ENCODE measurements around the gene OXCT1. TPM values are rescaled to one million over a fixed set of nuclear protein-coding genes. Genes with fewer than 3 reads are reported as not detected.
"Not testable (repeated sequence)": the region's sequence is repeated elsewhere in the genome, so short reads cannot be mapped to it uniquely, and the experiment has no call there.

Gene OXCT1
- total RNA-seq, 1 donor from 2014 or later: 27.4 TPM

- Mint-ChIP-seq H3K27me3 (no peaks in the 10 kb centered on the region), H3K4me3 (no peak overlapping the region), H3K27ac (no peak overlapping the region), H3K4me1 (no peaks in the 10 kb centered on the region), H3K9me3 (peaks cover 2% of the 10 kb centered on the region), H3K36me3 (ENCODE audit: low read depth) (peaks cover 38% of the 10 kb centered on the region)
- intact Hi-C loops (cut with micrococcal nuclease): no loop called here
- POLR2A ChIA-PET: no interaction called here
- no peak for TF ChIP-seq CTCF (IDR thresholded peaks at IDR 0.05)
- CTCF ChIA-PET: no interaction called here
- DNase-seq: no peak
- ATAC-seq (ENCODE audit: low read depth): no peak
Observed at GRCh38 chr5:41728281-41728680, 141.9 kb downstream of the OXCT1 start.

DNA sequence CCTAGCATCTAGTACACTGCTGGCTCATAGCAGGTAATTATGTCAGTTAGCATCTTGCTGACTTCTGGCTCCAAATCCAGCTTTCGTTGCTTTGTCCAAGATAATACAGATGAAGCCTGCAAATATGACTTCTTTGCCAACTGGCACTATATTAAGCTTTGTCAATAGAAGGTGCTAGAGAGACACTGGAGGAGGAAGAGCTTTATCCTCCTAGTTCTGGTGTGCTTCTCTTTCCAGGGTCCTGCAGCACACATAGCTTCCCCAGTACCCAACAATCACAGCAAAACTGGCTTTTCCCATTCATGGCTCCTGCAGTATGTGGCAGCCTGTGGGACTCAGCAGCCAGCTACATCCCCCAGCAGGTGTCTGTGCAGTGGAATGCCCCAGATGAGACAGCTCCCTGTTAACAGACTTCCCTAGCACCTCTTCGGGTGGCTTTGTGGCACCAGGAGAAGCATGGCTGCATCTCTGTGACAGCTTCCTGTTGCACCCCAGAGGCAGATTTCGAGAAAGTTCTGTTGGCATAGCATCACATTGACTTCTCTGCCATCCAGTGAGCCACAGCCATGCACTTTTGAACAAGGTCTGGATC lies 147.8 kb downstream of the OXCT1 start:
- no peaks in the 10 kb centered on the region for H3K36me3 Mint-ChIP-seq (ENCODE audit: low read depth)
- TF ChIP-seq CTCF (IDR thresholded peaks at IDR 0.05): no peak
- DNase-seq: no peak
- no peak overlapping the region for H3K27ac Mint-ChIP-seq
- H3K9me3 Mint-ChIP-seq: no peaks in the 10 kb centered on the region
- no peaks in the 10 kb centered on the region for H3K4me1 Mint-ChIP-seq
- ATAC-seq (ENCODE audit: low read depth): no peak
- ChIA-PET POLR2A (no interaction called here), CTCF (no interaction called here)
- H3K27me3 Mint-ChIP-seq: no peaks in the 10 kb centered on the region
- intact Hi-C loops (cut with micrococcal nuclease): no loop called here
- no peak overlapping the region for H3K4me3 Mint-ChIP-seq

DNA sequence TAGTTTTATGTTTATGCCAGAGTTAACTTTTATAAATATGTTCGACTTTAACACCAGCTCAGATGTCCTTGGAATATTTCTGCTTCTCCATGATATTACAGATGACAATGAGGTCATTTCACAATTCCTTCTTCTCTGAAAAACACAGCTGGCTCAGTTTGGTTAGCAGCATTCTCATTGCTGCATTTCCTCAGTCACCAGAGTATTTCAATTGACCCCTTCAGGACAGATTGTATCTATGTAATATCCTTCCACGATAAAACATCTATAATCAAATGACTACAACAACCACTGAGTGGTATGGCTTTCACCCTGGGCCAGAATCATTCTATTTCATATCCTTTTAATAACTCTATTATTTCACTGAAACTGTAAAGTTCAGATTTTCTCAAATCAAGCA lies 148.7 kb downstream of the OXCT1 start:
- H3K36me3 Mint-ChIP-seq (ENCODE audit: low read depth): no peaks in the 10 kb centered on the region
- DNase-seq (no peak), ATAC-seq (ENCODE audit: low read depth) (no peak)
- intact Hi-C loops (cut with micrococcal nuclease): no loop called here
- H3K27me3 Mint-ChIP-seq: no peaks in the 10 kb centered on the region
- no peak overlapping the region for H3K27ac Mint-ChIP-seq
- peaks cover 5% of the 10 kb centered on the region for H3K9me3 Mint-ChIP-seq
- ChIA-PET CTCF (no interaction called here), POLR2A (no interaction called here)
- TF ChIP-seq CTCF (IDR thresholded peaks at IDR 0.05): no peak
- H3K4me3 Mint-ChIP-seq: no peak overlapping the region
- no peaks in the 10 kb centered on the region for H3K4me1 Mint-ChIP-seq

GRCh38 chr5:41716382-41716781 lies 153.8 kb downstream of the OXCT1 start:
- Mint-ChIP-seq H3K27ac (no peak overlapping the region), H3K36me3 (ENCODE audit: low read depth) (no peaks in the 10 kb centered on the region), H3K9me3 (peaks cover 18% of the 10 kb centered on the region), H3K27me3 (no peaks in the 10 kb centered on the region), H3K4me3 (no peak overlapping the region), H3K4me1 (no peaks in the 10 kb centered on the region)
- ChIA-PET POLR2A (interaction anchor here (0.6 kb wide), 1 partner anchor 1760 kb away, joined by 5 read pairs; no protein-coding TSS in a partner anchor), CTCF (no interaction called here)
- DNase-seq (no peak), ATAC-seq (ENCODE audit: low read depth) (no peak)
- TF ChIP-seq CTCF (IDR thresholded peaks at IDR 0.05): no peak
- intact Hi-C loops (cut with micrococcal nuclease): no loop called here

DNA sequence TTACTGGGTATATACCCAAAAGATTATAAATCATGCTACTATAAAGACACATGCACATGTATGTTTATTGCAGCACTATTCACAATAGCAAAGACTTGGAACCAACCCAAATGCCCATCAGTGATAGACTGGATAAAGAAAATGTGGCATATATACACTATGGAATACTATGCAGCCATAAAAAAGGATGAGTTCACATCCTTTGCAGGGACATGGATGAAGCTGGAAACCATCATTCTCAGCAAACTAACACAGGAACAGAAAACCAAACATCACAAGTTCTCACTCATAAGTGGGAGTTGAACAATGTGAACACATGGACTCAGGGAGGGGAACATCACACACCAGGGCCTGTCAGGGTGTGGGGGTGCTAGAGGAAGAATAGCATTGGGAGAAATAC lies 155.8 kb downstream of the OXCT1 start:
- DNase-seq; H3K27ac Mint-ChIP-seq; POLR2A ChIA-PET; H3K36me3 Mint-ChIP-seq (ENCODE audit: low read depth); H3K4me1 Mint-ChIP-seq; H3K27me3 Mint-ChIP-seq; intact Hi-C loops (cut with micrococcal nuclease); H3K4me3 Mint-ChIP-seq; ATAC-seq (ENCODE audit: low read depth); CTCF ChIA-PET: not testable (repeated sequence)
- H3K9me3 Mint-ChIP-seq: peaks cover 18% of the 10 kb centered on the region

DNA sequence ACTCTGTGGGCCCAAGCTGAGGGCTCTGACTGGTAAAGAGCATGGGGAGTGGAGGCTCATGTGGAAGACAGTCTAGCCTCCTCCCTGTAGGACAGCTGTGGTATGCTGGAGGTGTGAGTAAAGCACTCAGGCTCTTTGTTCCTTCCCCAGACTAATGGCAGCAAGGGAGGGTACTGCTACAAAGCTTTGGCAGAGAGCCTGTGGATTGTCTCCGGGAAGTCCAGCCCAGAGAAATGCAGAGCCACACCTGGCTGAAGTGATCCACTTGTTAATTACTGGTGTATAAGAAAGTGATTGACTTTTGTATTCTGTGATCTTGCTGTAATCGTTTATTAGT lies 161.7 kb downstream of the OXCT1 start:
- no peak for TF ChIP-seq CTCF (IDR thresholded peaks at IDR 0.05)
- Mint-ChIP-seq H3K27ac (no peak overlapping the region), H3K4me1 (no peaks in the 10 kb centered on the region), H3K27me3 (no peaks in the 10 kb centered on the region), H3K4me3 (no peak overlapping the region), H3K36me3 (ENCODE audit: low read depth) (no peaks in the 10 kb centered on the region), H3K9me3 (peaks cover 25% of the 10 kb centered on the region)
- DNase-seq: no peak
- ChIA-PET POLR2A (no interaction called here), CTCF (no interaction called here)
- no peak for ATAC-seq (ENCODE audit: low read depth)
- intact Hi-C loops (cut with micrococcal nuclease): no loop called here
